Measurements from ENCODE around the gene UBE2D1.

UBE2D1 gene

GRCh38 chr10:58394471-58394870 lies 59.7 kb downstream of the UBE2D1 start:
- no peak for TF ChIP-seq CREB5 (CRISPR knock-in tag; IDR thresholded peaks at IDR 0.05; ENCODE audit: low read depth)
- TF ChIP-seq RARB (CRISPR knock-in tag; IDR thresholded peaks at IDR 0.05) = no peak
- no peak for TF ChIP-seq ZNF70 (CRISPR knock-in tag; IDR thresholded peaks at IDR 0.05)
- TF ChIP-seq, protein P1, sequence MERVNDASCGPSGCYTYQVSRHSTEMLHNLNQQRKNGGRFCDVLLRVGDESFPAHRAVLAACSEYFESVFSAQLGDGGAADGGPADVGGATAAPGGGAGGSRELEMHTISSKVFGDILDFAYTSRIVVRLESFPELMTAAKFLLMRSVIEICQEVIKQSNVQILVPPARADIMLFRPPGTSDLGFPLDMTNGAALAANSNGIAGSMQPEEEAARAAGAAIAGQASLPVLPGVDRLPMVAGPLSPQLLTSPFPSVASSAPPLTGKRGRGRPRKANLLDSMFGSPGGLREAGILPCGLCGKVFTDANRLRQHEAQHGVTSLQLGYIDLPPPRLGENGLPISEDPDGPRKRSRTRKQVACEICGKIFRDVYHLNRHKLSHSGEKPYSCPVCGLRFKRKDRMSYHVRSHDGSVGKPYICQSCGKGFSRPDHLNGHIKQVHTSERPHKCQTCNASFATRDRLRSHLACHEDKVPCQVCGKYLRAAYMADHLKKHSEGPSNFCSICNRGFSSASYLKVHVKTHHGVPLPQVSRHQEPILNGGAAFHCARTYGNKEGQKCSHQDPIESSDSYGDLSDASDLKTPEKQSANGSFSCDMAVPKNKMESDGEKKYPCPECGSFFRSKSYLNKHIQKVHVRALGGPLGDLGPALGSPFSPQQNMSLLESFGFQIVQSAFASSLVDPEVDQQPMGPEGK (CRISPR knock-in tag; IDR thresholded peaks at IDR 0.05; ENCODE audit: borderline replicate concordance) = no peak
- no peak for TF ChIP-seq ZNF8 (CRISPR knock-in tag; IDR thresholded peaks at IDR 0.05)
- TF ChIP-seq PPARA (CRISPR knock-in tag; IDR thresholded peaks at IDR 0.05; ENCODE audit: borderline replicate concordance) = no peak
- ATAC-seq = no peak

- no peak for ATAC-seq
- TF ChIP-seq SNAI2 (CRISPR knock-in tag; IDR thresholded peaks at IDR 0.05) (no peak), ZNF565 (CRISPR knock-in tag; conservative IDR thresholded peaks at IDR 0.05; ENCODE audit: low read depth) (no peak), ISL1 (CRISPR knock-in tag; IDR thresholded peaks at IDR 0.05) (no peak), PPARA (CRISPR knock-in tag; IDR thresholded peaks at IDR 0.05; ENCODE audit: borderline replicate concordance) (no peak)
- TF ChIP-seq, protein P1 (CRISPR knock-in tag; IDR thresholded peaks at IDR 0.05; ENCODE audit: borderline replicate concordance) = no peak
Observed at GRCh38 chr10:58396057-58396456, 61.3 kb downstream of the UBE2D1 start.

DNA sequence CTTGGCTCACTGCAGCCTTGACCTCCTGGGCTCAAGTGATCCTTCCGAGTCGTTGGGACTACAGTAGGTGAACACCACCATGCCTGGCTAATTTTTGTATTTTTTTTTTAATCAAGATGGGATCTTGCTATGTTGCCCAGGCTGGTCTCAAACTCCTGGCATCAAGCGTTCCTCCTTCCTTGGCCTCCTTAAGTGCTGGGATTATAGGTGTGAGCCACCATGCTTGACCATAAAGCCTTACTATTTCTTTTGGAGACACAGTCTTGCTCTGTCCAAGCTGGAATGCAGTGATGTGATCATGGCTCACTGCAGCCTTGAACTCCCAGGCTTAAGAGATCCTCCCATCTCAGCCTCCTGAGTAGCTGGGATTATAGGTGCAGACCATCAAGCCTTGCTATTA lies 63.0 kb downstream of the UBE2D1 start:
- ATAC-seq = no peak
- TF ChIP-seq SNAI2 (CRISPR knock-in tag; IDR thresholded peaks at IDR 0.05) (no peak), PPARA (CRISPR knock-in tag; IDR thresholded peaks at IDR 0.05; ENCODE audit: borderline replicate concordance) (no peak), BACH2 (CRISPR knock-in tag; IDR thresholded peaks at IDR 0.05; ENCODE audit: borderline replicate concordance) (no peak), TCF4 (CRISPR knock-in tag; IDR thresholded peaks at IDR 0.05; ENCODE audit: borderline replicate concordance) (no peak), ISL1 (CRISPR knock-in tag; IDR thresholded peaks at IDR 0.05) (no peak), CSRNP3 (CRISPR knock-in tag; IDR thresholded peaks at IDR 0.05) (no peak), ZNF8 (CRISPR knock-in tag; IDR thresholded peaks at IDR 0.05) (no peak), CSDC2 (CRISPR knock-in tag; IDR thresholded peaks at IDR 0.05) (no peak), ARNTL (CRISPR knock-in tag; IDR thresholded peaks at IDR 0.05; ENCODE audit: borderline replicate concordance, low read depth) (no peak), ESRRG (CRISPR knock-in tag; IDR thresholded peaks at IDR 0.05) (no peak), RARB (CRISPR knock-in tag; IDR thresholded peaks at IDR 0.05) (no peak), OSR1 (CRISPR knock-in tag; IDR thresholded peaks at IDR 0.05) (no peak), ZC3H10 (CRISPR knock-in tag; IDR thresholded peaks at IDR 0.05) (no peak), GLIS3 (CRISPR knock-in tag; IDR thresholded peaks at IDR 0.05) (no peak), ZNF70 (CRISPR knock-in tag; IDR thresholded peaks at IDR 0.05) (no peak), ZFP30 (CRISPR knock-in tag; IDR thresholded peaks at IDR 0.05) (no peak), CREB5 (CRISPR knock-in tag; IDR thresholded peaks at IDR 0.05; ENCODE audit: low read depth) (no peak), ZNF565 (CRISPR knock-in tag; conservative IDR thresholded peaks at IDR 0.05; ENCODE audit: low read depth) (no peak)
- TF ChIP-seq, protein P1 (CRISPR knock-in tag; IDR thresholded peaks at IDR 0.05; ENCODE audit: borderline replicate concordance) = no peak
